NCI-H146 (cell line): Measurements from ENCODE around the gene EEPD1.

Source experiments
- DNase-seq: peaks from one replicate; lab custom pipeline; 2025; lab: John Stamatoyannopoulos, UW

Gene EEPD1

DNA sequence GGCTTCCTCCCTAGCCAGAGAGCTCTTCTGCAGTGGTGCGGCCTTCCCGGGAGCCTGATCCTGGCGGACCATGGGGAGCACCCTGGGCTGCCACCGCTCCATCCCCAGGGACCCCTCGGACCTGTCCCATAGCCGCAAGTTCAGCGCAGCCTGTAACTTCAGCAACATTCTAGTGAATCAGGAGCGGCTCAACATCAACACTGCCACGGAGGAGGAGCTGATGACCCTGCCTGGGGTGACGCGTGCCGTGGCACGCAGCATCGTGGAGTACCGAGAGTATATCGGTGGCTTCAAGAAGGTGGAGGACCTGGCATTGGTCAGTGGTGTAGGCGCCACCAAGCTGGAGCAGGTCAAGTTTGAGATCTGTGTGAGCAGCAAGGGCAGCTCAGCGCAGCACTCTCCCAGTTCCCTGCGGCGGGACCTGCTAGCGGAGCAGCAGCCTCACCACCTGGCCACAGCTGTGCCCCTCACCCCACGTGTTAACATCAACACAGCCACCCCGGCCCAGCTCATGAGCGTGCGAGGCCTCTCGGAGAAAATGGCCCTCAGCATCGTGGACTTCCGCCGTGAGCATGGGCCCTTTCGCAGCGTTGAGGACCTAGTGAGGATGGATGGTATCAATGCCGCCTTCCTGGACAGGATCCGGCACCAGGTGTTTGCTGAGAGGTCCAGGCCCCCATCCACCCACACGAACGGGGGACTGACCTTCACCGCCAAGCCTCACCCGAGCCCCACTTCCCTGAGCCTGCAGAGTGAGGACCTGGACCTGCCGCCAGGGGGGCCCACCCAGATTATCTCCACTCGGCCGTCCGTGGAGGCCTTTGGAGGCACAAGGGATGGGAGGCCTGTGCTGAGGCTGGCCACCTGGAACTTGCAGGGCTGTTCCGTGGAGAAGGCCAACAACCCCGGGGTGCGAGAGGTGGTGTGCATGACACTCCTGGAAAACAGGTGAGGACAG lies 1.5 kb downstream of the EEPD1 start:
- no peak for DNase-seq

DNA sequence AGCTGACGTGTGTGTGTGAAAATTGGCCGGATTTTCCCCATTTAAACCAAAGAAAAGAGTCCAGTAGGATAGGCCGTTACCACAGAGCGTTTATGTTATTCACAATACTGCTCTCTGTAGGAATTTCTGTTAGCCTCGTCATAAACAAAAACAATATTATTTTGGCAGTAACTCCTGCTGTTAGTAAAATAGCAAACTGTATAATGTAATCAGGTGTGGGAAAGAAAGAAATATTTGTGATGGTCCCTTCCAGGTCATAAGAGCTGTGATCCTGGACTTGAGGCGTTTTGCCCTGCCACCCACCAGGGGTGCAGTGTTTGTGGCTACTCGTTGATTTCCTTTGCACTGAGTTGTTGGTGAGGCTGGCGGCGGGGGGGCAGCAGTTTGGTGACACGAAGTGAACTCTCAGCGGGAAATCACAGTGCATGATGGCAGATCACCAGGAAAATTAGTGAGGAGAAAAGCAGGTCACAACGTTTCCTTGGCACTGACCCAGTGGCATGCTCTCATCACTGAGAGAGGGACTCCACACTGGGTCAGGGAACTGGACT lies 2.8 kb downstream of the EEPD1 start:
- DNase-seq, result peak; percentile 81

DNA sequence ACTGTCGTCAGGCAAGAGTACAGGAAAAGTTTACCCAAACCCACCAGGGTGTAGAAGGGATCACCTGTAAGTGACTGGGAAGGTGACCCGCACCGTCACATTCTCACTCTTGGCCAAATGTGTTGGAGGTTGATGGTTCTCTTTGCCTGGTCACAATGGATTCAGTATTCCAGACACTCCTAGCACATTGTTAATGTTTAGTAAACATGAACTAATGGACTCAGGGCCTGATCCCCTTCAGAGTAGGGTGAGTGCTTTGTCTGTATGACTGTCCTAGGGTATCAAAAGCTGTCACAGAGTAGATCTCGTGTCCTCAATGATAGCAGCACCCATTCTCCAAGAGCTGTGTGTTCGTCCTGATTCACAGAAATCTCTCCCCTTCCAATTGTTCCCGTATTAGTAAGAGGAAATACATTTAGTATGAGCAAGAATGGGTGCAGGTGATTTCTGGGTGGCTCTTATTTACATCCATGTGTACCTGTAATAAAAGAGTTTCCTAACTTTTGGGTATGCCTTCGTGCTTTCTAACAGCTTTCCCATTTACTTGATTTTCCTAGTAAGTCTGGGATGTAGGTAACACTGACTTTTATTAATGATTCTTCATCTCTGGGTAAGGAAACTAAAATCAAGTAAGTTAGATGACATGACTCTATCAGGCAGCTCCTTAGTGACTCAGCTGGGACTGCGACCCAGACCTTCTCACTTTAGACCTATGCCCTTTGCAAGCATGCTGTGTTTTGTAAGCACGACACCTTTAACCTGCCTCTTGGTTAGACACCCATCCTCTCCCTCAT lies 4.7 kb downstream of the EEPD1 start:
- DNase-seq, result no peak

DNA sequence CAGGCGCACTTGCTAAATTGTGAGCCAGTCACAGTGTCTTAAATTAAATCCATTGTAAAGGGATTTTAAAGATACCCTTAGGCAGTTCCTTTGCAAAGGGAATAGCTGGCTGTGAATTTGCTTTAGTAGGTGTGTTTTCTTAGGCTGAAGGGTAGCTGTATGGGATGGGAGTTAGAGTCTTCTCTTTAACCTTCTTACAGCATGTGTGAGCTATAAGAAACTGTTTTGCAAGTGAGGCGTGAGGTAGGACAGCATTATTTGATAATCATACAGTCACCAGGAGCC lies 5.2 kb downstream of the EEPD1 start:
- DNase-seq, result no peak

DNA sequence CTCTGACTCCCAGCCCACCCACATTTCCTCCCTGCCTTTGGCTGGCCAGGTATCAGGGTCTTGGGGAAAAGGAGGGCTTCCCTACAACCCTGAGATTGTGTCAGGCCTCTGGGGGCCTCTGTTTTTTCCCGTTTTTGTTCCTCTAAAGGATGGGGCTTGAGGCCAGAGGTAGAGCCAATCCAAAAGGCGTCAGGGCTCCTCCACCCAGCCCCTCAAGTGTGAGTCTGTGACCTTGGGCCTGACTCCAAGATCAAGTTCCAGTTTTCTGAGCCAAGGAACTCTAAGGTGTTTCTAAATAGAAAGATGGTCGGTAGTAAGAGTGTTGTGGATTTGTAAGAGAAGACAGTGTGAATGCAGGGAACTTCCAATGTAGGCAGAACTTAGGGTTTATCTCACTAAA lies 6.6 kb downstream of the EEPD1 start:
- DNase-seq, result no peak

DNA sequence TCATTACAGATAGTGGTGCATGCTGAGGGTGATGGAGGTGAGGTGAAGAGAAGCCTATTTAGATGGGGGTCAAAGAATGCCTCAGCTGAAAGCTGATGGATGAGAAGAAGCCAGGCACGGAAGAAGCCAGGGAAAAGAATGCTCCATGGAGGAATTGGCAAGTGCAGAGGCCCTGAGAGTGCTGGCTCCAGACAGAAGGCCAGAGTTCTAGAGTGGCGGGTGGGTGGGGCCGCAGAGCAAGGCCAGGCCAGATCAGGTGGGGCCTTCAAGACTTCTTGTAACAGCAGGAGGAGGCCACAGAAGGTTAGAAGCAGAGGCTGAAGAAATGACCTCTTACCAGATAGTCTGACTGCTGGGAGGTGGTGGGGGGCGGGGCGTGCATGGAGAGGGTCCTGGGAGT lies 7.3 kb downstream of the EEPD1 start:
- no peak for DNase-seq

DNA sequence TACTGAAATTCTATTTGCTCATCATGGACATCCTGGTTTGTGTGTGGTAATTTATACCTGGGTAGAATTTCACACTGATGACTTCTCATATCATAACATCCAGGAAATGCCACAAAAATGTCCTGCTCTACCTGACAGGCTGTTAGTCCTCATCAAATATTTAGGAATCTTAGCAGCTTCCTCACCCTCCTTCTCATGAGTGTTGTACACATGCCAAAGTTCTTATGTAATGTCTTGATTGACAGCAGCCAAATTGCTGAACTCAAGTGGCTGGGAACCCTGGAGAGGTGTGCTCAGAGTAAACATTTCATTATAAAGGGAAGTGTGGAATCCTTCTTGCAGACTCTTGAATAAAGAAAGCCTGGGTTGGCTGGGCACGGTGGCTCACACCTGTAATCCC lies 8.9 kb downstream of the EEPD1 start:
- DNase-seq, result peak; percentile 14

DNA sequence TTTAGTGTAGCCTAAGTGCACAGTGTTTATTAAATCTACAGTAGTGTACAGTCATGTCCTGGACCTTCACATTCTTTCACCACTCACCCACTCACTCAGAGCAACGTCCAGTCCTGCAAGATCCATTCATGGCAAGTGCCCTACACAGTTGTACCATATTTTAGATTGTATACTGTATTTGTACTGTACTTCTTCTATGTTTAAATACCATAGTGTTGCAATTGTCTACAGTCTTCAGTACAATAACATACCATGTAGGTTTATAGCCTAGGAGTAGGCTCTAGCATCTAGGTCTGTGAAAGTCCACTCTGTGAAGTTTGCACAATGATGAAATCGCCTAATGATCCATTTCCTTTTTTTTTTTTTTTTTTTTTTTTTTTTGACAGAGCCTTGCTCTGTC lies 12.0 kb downstream of the EEPD1 start:
- no peak for DNase-seq

DNA sequence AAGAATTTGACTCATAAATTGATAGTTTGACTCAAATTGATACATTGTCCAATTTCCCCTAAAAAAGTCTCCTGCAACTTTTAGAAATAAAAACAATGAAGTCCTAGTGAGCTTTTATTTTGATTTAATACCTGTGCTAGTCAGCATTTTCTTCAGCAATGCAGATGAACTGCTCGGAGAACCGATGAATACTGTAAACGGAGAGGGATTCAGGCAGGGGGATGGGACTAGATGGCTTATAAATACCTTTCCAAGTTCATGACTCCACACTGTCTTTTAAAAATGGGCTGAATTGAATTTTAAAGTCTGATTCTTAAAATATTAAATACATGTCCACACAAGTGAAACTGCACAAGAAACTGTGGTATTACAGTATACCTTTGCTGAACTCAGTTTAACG lies 12.7 kb downstream of the EEPD1 start:
- no peak for DNase-seq

DNA sequence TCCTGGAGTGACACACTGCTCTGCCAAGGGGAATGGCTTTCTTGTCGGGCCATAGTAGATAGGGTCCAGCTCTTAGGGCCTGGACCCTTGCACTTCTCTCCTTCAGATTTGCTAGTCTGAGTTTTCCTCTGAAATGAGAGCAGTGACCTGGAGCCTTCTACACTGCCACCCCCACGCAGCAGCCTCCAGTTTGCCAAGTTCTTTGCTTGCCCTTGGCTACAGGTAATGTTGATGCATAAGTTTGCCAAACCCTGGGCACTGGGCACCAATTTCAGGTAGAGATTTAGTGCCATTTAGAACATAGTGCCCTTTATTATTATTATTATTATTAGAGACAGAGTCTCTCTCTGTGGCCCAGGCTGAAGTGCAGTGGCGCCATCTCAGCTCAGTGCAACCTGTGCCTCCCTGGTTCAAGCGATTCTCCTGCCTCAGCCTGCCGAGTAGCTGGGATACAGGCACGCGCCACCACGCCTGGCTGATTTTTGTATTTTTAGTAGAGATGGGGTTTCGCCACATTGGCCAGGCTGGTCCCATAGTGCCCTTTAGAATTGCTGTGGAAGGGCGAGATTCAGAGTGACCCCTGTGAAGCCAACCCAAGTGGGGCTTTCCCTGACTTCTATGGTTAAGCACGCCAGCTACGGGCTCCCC lies 14.5 kb downstream of the EEPD1 start:
- DNase-seq, result no peak

DNA sequence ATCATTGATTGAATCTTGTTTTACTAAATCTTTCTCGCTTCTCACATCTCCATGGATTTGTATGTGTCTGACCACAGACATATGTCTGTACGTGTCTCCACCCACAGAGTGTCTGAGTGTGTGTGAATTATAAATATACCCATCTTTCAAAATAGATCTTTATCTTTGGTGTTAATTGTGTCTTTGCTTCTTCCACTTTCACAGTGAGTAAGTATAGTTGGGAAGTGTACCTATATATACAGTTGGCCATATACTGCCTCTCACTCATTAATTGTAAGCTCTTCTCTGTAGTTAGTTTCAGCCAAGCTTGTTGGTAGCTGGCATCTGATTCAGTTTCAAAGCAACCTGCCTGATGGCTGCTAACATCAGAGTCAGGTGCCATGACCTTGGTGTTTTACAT lies 18.4 kb downstream of the EEPD1 start:
- no peak for DNase-seq

DNA sequence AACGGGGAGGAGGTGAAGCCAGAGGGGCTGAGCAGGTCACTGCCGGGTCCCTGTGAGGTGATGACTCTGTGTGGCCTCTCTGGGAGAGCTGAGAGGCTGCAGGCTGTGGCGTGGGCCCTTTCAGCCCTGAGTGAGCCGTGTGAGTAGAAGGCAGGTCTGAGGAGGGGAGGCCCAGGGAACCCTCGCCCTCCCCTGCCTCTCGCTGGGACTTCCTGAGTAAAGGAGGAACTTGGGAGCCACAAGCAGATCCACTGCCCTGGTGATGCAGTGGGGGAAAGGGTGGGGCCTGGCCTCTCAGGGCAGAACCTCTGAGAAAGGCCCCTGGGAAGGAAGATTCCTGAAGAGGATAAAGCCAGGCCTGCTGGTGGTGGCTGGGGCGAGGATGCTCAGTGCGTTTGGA lies 22.8 kb downstream of the EEPD1 start:
- DNase-seq, result no peak

DNA sequence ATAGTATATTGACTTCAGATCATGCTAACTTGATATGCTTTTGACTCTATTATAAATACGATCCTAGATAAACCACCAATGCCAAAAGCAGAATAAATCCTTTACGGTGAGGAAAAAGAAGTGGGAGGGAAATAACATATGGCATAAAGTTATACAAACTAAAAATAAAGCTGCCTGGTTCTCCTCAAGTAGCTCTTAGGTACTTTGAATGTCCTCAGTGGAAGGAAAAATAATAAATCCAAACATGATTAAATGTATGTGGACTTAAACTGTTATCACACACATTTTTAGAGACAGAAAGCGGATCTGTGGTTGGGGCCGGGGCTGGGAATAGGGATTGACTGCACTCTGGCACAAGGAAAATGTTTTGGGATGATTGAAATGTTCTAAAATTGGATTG lies 23.6 kb downstream of the EEPD1 start:
- no peak for DNase-seq

DNA sequence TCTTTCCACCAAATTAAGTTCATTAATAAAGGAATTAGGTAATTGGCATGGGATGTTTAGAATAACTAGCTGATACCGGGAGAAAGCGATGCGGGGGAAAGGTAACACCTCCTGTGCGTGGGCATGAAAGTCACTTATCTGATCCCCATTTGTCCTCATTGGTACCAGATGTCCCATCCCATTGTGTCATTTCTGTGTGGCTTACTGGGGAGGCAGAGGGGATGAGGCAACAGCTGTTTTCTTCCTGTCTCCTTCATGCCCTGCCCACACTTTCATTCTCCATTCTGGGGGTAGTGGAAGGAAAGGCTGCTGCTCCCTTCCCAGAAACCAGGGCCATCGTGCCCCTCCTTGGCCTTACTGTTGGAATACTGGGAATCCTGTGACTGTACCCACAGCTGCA lies 27.1 kb downstream of the EEPD1 start:
- no peak for DNase-seq

DNA sequence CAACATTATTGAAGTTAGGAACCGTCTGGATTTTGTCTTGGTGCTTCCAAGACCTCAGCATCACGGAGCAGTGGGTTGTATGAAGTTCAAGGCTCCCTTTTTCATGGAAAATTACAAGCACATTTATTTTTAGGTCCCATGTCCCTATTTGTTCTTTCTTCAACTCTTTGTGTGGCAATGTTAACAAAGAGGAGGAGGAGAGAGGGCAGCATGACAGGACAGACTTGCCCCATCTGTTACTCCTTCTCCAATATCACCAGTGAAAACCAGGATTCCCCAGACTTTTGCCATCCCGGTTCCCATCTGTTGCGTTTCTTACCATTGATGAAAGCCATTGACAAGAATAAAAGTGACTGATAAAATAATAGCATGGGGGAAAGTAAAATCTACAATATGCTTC lies 28.6 kb downstream of the EEPD1 start:
- DNase-seq, result no peak

DNA sequence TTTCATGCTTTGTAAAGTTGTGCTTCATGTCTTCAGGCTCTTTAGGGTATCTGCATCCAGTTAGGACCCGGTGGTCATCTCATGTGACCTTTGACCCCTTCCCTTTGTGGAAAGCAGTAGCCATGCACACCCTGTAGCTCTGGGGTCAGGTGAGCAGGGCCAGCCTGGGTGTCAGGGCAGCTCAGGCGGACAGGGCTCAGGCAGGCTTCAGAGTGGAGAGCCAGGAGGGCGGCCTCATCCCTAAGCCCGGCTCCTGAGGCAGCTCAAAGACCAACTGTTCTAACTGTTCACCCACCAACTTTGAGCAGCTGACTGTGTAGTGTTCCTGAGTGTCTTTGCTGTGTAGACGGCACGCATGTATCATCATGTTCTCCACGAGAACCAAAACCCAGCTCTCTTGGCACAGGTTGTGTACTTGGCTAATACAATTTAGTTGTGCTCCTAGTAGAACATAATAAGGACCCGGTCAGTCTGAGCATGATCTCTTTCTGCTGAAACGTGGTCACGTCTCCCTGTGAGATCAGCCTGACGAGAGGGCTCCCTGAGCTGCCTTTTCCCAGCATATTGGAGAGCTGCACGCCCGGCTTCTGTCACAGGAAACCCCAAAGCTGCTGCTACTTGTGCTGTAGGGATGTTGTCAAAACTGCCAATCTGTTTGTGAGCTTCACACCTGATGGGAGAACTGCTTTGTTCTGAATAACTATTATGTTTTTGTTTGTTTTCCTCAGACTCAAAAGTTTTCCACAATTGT lies 30.0 kb downstream of the EEPD1 start:
- DNase-seq, result no peak

DNA sequence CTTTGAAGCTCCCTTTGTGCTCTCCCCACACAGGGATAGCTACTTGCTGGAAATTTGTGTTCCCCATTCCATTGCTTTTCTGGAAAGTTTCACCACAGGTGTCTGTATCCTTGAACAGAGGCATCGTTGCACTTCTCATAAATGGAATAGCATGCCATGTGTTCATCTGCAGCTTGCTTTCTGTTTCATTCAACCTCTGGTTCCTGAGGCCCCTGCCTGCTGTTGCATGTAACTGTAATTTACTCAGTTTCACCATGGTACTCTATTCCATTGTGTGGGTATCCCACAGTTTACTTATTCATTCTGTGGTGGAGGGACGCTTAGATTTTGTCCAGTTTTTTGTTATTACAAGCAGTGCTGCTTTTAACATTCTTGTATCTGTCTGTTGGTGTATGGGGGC lies 32.0 kb downstream of the EEPD1 start:
- no peak for DNase-seq

DNA sequence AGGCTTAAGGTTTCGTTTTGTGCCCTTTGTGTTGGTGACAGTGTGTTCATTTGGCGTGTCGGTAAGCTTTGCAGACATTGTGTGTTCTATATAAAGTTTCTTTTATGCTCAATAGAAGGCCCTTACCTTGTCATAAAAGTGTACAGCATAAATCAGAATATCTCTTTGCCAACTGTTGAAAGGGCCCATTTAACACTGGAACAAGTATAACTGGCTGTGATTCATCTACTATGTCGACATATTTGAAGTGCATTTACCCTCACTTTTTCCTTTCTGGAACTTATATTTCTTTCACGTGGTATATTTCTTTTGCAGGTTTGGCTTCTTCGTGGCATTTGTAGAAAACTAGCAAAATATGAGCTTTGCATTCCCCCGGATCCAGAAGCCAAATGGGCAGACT lies 32.7 kb downstream of the EEPD1 start:
- no peak for DNase-seq

DNA sequence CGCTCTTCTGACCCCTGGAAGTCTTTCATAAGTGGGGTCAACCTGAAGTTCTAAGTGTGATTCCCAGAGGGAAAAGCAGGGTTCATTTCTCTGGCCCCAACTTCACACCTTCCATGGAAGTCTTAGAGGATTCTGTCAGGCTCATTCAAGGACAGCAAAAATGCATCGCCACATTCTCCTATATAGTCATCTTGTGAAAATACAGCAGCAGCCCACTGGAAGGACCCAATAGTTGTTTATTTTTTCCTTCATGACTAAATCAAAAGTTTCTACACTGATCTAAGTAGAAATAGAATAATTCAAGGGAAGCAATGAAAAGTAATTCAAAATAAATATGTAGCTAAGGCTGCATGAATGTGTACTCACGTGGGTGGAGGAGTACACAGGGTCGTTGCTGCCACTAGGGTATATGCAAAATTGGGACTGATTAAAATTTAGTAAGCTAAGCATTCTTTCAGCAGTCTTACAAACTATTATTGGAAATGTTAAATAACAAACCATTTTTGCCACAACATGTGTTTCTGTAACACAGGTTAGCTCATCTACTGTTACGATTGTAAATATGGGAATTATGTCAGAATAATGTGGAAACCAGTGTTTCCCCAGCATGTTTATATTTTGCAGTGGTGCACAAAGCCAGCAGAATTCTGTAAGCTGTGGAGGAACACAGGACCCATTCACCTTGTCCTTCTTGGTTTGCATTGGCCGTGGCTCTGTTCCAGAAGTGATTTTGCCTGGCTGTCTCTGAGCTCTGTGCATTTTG lies 33.5 kb downstream of the EEPD1 start:
- no peak for DNase-seq

DNA sequence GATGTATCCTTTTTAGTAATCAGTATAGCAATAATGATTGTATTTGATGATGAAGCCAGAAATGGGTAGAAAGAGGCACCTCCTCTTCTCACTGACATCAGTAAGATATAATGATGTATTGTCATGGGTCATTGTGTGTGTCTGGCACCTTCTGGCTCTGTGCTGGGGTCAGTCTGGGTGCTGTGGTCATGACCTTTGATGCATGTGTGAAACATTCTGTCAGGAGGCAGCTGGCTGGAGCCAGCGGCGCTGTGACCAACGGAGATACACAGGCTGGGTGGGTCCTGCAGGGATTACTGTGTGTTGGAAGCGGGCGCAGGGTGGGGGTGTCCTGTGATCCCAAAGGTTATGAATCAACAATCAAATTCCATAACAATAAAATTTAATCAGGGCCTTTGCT lies 35.2 kb downstream of the EEPD1 start:
- DNase-seq, result no peak

DNA sequence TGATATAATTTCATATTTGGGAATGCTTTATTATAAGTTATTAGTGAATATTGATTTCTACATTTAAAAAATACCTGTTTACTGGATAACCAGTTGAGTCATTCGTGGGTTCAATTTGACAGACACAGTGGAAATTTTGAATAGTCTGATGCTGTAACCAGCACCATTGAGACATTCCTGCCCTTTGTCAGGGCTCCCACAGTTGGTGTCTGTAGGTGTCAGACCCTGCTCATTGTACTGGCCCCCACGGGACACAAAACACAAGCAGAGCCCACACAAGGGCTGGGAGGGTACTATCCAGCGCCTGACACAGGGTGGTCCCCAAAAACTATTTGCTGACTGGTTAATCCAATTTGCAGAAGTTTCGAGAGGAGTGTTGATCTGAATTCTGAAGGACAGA lies 35.9 kb downstream of the EEPD1 start:
- no peak for DNase-seq
